Measurements from ENCODE around the gene IRGQ.
"Not testable (repeated sequence)": the region's sequence is repeated elsewhere in the genome, so short reads cannot be mapped to it uniquely, and the experiment has no call there.

IRGQ gene

GRCh38 chr19:43595999-43596841 is at the start of gene IRGQ, which contains the start of gene ZNF576:
Gene IRGQ (minus strand): TSS chr19:43596134. CDS start chr19:43595338, 796 bp downstream.
Gene ZNF576 (plus strand): TSS chr19:43596595. CDS start chr19:43597109, 514 bp downstream.
- DNase-seq: peak; percentile 100

GRCh38 chr19:43644181-43644580 is 48.2 kb upstream of the IRGQ start:
- DNase-seq: no peak

GRCh38 chr19:43643326-43643725 is 47.4 kb upstream of the IRGQ start:
- DNase-seq: no peak

- no peak for DNase-seq
Observed at GRCh38 chr19:43642531-43642930, 46.6 kb upstream of the IRGQ start.

GRCh38 chr19:43641333-43641732 is 45.4 kb upstream of the IRGQ start:
- no peak for DNase-seq

GRCh38 chr19:43640424-43640757 is 44.5 kb upstream of the IRGQ start:
- no peak for DNase-seq

GRCh38 chr19:43639519-43640423 is 43.8 kb upstream of the IRGQ start, which contains the start of gene CADM4:
Gene CADM4 (minus strand): TSS chr19:43639850. CDS start chr19:43639790, 60 bp downstream.
- peak; percentile 54 to 56 for DNase-seq

- DNase-seq: no peak
Observed at GRCh38 chr19:43638995-43639518, 43.1 kb upstream of the IRGQ start.

- no peak for DNase-seq
Observed at GRCh38 chr19:43638214-43638994, 42.5 kb upstream of the IRGQ start.

GRCh38 chr19:43636121-43636683 is 40.3 kb upstream of the IRGQ start:
- no peak for DNase-seq

GRCh38 chr19:43635561-43635940 is 39.6 kb upstream of the IRGQ start:
- DNase-seq: not testable (repeated sequence)

GRCh38 chr19:43634872-43635560 is 39.1 kb upstream of the IRGQ start:
- DNase-seq: no peak

GRCh38 chr19:43634506-43634871 is 38.6 kb upstream of the IRGQ start:
- no peak for DNase-seq

- no peak for DNase-seq
Observed at GRCh38 chr19:43634068-43634467, 38.1 kb upstream of the IRGQ start.

- no peak for DNase-seq
Observed at GRCh38 chr19:43633520-43633919, 37.6 kb upstream of the IRGQ start.

- no peak for DNase-seq
Observed at GRCh38 chr19:43631491-43631890, 35.6 kb upstream of the IRGQ start.

- no peak for DNase-seq
Observed at GRCh38 chr19:43628646-43629326, 32.9 kb upstream of the IRGQ start.

- no peak for DNase-seq
Observed at GRCh38 chr19:43626838-43627237, 30.9 kb upstream of the IRGQ start.

- peak; percentile 42 to 48 for DNase-seq
Observed at GRCh38 chr19:43625918-43626579, 30.1 kb upstream of the IRGQ start.

GRCh38 chr19:43624933-43625332 is 29.0 kb upstream of the IRGQ start:
- DNase-seq: peak; percentile 92 to 93
